ENCODE data around the gene BACH2.

- TF ChIP-seq CTCF (conservative IDR thresholded peaks at IDR 0.05), result no peak
- no peak for TF ChIP-seq ZFX (IDR thresholded peaks at IDR 0.05)
Measured at GRCh38 chr6:90062667-90063066, 234.0 kb downstream of the BACH2 start.

Measured in C4-2B (cell line).